ENCODE results near the gene NKX1-2. TPM values are rescaled to one million over a fixed set of nuclear protein-coding genes. Genes with fewer than 3 reads are reported as not detected.
"Not testable (repeated sequence)": the region's sequence is repeated elsewhere in the genome, so short reads cannot be mapped to it uniquely, and the experiment has no call there.

NKX1-2 gene
- total RNA-seq, 2 donors from 2014 or later = not detected

DNA sequence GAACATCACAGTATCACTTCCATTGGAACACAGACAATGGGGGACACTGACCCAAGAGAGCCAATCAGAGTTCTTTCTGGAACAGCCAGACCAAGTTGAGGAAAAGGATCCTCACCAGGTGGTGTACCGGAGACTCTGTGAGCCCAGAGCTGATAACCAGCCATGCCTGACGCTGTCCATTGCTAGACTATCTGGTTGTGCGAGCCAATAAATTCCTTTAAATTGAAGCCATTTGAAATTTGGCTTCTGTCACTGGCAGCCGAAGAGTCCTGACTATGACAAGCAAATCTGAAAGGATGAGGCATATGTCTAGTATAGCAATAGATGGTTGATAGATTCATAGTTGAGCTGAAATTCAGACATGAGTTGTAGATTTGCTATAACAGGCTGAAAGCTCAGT lies 8.6 kb upstream of the NKX1-2 start:
- DNase-seq = no peak
- ATAC-seq = no peak
- intact Hi-C loops (cut with DNase I) = no loop called here

DNA sequence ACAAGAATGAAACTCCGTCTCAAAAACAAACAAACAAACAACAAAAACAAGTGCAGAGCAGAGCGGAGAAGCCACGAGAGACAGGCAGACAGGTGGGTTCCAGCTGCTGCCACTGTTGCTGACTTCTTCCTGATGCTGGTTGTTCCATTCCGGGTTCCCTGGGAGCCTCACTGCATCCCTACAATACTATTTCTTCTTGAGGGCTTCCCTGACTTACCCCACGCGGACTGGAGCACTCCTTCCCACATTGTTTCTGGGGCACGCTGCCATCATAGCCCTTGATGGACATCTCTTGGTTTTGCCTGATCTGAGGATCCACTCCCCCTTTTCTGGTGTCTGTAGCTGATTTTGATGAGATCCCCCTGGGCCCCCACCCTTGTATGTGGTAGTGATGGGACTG lies 5.6 kb upstream of the NKX1-2 start:
- intact Hi-C loops (cut with DNase I) = no loop called here
- DNase-seq (no peak), ATAC-seq (no peak)

DNA sequence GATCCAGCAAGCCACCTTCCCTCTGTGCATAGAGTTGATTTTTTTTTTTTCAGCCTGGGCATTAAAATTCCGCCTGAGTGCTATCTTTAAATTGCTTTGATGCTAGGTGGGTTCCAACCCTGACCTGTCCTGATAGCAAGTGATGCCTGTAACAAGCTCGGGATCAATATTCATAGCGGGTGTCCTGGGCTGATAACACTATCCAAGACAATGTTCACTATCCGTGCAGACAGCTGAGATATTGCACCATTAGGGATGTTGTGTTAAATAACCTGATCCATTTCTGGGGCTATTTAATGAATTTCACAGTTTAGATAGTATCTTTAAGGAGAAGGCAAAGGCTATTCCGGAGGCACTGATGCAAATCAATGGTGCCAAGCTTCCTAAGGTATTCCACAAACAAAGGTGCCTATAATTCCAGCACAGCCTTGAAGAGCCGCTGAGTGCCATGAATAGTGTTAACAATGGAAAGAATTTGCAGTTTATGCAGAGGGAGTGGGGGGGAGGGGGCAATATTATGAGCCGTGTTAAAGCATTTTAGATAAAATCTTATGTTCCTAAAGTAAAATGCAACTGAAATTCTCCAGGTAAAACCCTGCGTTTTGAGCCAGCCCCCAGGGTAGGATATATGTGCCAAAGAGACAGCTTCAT lies 4.2 kb upstream of the NKX1-2 start:
- DNase-seq (no peak), ATAC-seq (no peak)
- intact Hi-C loops (cut with DNase I) = no loop called here

DNA sequence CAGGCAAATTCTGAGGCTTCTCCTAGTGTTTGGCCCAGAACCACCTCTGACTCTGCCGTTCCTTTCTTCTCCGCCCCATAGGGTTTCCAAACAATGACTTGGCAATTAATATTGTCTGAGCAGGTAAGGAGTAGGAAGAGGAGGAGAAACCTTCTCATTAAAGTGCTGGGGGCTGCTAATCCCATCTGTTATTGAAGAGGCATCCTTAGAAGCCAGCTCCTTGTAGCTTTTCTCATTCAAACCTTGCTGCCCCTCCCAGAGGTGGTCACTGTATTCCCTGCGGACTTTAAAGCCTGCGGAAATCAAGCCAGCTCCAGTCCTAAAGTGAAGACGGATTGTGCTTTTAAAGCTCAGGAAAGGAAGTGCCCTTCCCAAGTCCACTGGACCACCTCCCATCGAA lies 1.4 kb upstream of the NKX1-2 start:
- ATAC-seq (no peak), DNase-seq (no peak)
- intact Hi-C loops (cut with DNase I) = no loop called here

DNA sequence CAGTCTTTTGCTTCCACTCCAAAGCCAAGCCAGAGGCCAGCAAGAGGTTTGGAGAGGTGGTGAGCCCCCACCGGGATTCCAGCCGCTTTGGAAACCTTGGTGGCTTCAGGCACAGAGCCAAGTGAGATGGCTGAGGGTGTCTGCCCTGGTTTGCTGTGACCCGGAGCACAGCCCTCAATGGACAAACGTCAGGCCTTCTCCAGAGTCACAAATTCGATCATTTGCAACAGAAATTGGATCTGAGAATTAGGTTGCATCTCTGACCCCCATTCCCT lies 885 bp upstream of the NKX1-2 start:
- ATAC-seq (no peak), DNase-seq (no peak)
- intact Hi-C loops (cut with DNase I) = no loop called here

DNA sequence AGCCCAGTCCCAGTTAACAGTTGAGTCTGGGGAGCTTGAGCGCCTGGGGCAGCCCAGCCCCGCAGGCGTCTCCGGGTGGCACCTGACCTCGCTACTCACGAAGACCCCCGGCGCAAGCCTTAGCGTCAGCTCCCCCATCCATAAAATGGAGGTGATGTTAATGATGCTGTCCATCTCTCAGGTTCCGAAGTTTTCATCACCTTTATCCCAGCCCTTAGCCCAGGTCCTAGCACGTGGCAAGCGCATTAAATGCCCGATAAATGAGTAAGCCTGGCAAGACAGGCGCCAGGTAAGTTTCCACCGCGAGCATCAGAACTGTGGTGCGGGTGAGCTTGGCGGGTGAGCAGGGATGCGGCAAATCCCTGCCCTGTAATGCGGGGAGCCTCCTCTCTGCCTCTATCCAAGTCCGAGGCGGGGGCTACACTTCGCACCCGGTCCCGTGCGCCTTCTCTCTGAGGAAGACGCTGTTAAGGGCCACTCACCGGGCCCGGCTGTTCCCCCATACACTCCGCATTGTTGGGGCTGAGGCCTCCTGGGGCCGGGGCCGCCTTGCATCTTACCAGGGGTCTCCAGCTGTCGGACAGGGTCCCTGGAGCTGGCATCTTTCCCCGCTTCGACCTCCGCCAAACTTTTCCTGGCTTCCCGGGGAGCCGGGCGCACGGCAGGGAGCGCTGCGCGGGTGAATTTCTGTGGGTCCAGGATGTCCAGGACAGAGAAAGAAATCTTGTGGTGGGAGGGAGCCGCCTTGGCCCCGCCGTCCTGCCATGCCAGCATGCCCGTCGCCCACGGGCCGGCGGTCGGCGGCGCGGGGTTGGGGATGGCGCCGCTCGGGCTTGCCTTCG lies 444 bp downstream of the NKX1-2 start:
- no peak for DNase-seq
- ATAC-seq = no peak
- intact Hi-C loops (cut with DNase I) = no loop called here

DNA sequence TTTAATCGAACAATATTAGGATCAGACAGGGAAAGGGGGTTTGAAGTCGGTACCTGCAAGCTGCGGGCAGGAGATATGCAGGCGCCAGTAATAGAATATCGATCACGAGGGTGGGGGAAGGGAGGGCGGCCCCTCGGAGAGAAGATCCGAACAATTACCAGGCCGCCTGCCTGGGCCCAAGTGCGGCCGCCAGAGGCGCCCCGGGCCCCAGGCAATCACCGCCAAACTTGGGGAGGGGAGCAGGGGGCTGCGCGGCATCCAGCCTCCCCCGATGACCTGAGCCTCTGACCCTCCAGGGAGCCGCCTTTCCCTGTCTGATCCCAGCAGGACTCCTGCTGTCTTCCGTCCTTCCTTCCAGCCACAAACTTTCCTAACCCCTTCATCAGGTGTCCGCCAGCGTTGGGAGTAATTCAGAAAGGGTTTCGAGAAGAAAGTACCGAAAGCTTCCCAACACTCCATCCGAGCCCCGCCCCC lies 1.1 kb downstream of the NKX1-2 start:
- intact Hi-C loops (cut with DNase I) = no loop called here
- no peak for DNase-seq
- ATAC-seq = no peak

DNA sequence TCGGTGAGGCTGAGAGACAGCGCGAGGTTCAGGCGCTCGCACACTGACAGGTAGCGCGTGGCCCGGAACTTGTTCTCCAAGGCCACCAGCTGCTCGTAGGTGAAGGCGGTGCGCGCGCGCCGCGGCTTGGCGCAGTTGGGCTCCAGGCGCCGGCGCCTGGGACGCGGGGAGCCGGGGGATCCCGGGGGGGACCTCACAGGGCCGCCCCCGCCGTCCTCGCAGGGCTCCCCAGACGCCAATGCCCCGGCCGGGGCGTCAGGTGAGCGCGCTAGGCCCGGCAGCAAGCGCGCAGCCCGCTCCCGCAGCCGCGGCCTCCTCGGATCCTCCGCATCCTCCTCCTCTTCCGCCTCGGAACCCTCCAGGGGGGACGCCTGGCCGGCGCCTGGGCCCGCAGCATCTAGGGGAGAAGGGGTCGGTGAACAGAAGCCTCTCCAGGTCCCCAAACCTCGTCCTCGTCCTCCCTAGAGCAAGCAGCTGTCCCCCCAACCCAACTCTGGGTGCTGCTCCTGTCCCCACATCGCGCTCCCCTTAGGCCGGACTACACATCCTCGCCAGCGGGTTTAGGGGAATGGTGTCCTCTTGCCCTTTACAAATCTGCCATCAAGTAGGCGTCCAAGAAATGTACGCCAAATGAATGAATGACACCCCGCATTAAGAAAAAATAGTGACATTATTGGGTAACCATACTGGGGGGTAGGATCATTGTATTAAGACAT lies 1.9 kb downstream of the NKX1-2 start:
- DNase-seq (no peak), ATAC-seq (no peak)

DNA sequence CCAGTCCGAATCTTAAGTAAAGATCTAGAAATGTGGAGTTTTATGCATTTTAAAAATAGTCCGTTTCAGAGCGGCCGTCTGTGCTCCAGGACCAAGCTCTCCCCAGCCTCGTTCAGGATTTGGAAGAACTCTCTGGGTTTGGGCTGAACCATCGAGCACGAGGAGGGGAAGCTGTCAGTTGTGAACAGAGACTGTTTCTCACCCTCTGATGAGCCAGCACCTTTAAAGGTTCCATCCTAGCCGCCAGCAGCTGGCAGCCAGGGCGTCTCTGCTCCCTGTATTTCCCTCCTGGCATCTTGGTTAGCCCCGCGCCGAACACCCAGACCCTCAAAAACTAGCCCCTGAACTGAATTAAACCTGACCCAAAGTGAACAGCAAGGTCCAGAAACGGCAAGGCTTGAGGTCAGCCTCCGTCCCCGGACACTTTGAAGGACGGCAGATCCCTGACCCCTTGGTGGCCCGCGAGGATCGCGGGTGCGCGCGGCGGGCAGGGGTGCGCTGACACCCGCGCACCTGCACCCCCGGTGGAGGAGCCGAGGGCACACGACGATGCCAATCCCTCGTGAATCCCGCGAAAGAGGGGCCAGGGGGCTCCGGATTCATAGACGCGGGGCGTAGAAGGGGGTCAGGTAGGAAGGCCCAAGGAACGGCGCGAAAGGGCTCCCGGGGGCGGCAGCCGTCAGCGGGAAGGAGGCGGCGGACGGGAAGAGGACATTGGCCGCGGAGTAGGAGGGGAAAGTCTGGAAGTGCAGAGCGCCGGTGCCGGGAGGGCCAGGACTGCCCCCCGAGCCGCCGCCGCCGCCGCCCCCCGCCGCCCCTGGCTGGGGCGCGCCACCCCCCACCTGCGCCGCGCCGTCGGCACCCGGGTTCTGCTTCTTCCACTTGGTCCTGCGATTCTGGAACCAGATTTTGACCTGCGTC lies 2.7 kb downstream of the NKX1-2 start:
- no peak for DNase-seq
- intact Hi-C loops (cut with DNase I) = no loop called here

More for the DNA sequence above, 1.9 kb downstream of the NKX1-2 start:
- intact Hi-C loops (cut with DNase I) = no loop called here

DNA sequence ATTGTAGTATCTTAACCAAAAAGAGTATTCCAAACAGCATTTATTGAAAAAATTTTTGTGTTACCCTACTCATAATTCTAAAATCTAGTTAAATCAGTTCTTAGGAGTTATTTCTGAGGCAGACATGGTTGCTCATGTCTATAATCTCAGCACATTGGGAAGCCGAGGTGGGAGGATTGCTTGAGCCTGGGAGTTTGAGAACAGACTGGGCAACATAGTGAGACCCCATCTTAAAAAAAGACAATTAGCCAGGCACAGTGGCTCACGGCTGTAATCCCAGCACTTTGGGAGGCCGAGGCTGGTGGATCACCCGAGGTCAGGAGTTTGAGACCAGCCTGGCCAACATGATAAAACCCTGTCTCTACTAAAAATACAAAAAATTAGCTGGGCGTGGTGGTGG lies 8.1 kb downstream of the NKX1-2 start:
- DNase-seq; intact Hi-C loops (cut with DNase I); ATAC-seq: not testable (repeated sequence)

More for the DNA sequence above, 2.7 kb downstream of the NKX1-2 start:
- no peak for ATAC-seq

DNA sequence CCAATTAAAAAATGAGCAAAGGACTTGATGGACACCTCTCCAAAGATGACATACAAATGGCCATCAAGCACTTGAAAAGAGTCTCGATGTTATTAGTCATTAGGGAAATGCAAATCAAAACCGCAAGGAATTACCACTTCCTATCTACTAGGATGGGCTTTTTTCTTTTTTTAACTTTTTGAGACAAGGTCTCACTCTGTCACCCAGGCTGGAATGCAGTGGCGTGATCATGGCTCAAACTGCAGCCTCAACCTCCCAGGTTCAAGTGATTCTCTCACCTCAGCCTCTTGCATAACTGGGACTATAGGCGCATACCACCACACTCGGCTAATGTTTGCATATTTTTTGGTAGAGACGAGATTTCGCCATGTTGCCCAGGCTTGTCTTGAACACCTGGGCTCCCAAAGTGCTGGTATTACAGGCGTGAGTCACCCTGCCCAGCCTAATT lies 13.6 kb downstream of the NKX1-2 start:
- intact Hi-C loops (cut with DNase I) = no loop called here
- ATAC-seq (no peak), DNase-seq (no peak)

DNA sequence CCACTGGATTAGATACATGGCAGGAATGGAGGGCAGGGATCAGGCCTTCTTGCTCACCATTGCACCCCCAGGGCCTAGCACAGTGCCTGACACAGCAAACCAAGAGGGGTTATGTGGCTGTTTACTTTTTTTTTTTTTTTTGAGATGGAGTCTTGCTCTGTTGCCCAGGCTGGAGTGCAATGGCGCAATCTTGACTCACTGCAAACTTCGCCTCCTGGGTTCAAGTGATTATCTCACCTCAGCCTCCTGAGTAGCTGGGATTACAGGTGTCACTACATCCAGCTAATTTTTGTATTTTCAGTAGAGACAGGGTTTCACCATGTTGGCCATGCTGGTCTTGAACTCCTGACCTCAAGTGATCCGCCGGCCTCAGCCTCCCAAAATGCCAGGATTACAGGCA lies 14.2 kb downstream of the NKX1-2 start:
- intact Hi-C loops (cut with DNase I); ATAC-seq: not testable (repeated sequence)

DNA sequence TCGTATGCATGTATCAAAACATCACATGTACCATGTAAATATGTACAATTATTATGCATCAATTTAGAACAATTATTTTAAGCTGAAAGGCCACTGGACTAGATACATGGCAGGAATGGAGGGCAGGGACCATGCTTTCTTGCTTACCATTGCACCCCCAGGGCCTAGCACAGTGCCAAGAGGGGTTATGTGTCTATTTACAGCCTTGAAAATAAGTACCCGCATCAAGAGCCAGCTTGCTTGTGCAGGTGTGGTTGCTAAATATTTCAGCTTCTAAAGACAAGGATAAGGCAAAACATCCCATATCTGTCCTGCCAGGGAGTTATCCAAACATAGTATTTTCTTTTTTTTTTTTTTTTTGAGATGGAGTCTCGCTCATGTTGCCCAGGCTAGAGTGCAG lies 16.4 kb downstream of the NKX1-2 start:
- DNase-seq (no peak), ATAC-seq (no peak)
- intact Hi-C loops (cut with DNase I) = no loop called here

More for the DNA sequence above, 14.2 kb downstream of the NKX1-2 start:
- DNase-seq = not testable (repeated sequence)

DNA sequence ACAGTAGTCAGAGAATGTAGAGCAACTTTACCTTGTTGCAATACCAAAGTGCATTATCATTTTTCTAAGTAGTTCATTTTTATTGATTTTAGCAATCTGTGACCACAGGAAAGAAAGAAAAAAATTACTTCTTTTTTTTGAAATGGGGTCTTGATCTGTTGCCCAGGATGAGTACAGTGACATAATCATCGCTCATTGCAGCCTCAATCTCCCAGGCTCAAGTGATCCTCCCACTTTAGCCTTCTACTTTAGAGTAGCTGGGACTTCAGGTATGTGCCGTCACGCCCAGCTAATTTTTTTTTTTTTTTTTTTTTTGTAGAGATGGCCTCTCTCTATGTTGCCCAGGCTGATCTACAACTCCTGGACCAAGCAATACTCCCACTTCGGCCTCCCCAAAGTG lies 19.8 kb downstream of the NKX1-2 start:
- DNase-seq (no peak), ATAC-seq (no peak)
- intact Hi-C loops (cut with DNase I) = no loop called here

DNA sequence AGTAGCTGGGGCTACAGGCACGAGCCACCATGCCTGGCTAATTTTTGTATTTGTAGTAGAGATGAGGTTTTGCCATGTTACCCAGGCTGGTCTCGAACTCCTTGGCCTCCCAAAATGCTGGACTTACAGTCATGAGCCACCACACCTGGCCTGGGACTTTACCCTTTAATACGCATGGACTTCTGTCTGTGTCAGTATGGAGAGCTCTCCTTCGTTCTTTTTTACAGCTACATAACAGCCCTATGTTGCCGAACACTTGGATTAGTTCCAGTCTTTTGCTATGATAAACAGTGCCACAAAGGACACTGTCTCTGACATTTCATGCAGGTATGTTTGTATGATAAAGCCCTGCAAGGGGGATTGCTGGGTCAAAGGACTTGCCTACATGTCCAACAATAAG lies 20.3 kb downstream of the NKX1-2 start:
- intact Hi-C loops (cut with DNase I) = no loop called here
- ATAC-seq (no peak), DNase-seq (no peak)

DNA sequence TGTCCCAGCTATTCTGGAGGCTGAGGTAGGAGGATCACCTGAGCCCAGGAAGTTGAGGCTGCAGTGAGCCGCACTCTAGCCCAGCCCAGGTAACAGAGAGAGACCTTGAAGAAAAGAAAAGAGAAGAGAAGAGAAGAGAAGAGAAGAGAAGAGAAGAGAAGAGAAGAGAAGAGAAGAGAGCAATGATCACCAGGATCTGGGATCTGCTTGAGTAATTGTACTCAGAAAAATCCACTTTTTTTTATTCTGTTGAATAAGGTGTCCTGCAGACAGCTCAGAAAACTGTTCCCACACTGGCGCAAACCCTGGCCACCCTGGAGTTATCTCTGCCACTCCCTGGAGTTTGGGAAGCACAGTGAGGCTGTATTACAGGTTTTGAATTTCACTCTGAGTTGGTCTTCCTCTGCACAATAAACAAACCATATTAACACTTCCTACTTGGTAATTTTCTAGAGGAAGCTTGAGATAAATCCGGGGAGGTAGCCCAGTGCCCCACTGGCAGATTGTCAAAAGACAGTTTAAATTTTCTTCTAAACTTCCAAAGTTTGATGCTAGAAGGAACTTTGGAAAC lies 21.5 kb downstream of the NKX1-2 start:
- intact Hi-C loops (cut with DNase I) = no loop called here
- DNase-seq (no peak), ATAC-seq (no peak)

DNA sequence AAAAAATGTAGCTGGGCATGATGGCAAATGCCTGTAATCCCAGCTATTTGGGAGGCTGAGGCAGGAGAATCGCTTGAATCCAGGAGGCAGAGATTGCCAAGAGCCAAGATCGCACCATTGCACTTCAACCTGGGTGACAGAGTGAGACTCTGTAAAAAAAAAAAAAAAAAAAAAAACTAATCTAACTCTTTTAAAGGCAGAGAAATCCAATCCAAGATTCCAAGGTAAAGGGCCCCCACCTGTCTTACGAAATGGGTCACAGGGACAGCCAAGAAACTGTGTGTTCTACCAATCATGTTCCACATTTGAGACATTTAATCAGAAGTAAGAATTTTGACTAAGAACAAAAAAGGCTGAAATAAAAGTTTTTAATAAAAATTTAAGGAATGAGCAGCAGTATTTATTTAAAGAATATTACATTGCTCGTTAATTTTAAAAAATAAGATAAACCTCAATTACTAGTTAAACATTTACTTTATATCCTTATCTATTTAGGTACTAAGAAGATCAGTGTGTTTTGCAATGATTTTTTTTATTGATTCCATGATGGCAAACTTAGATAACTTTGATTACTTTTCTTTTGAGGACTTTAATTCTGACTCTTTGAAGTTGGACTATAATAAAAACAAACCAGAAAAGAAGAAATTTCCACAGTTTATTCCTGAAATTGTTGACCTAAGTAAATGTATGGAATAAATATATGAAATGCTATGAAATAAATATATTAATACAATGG lies 24.4 kb downstream of the NKX1-2 start:
- intact Hi-C loops (cut with DNase I) = no loop called here
- ATAC-seq (no peak), DNase-seq (no peak)

DNA sequence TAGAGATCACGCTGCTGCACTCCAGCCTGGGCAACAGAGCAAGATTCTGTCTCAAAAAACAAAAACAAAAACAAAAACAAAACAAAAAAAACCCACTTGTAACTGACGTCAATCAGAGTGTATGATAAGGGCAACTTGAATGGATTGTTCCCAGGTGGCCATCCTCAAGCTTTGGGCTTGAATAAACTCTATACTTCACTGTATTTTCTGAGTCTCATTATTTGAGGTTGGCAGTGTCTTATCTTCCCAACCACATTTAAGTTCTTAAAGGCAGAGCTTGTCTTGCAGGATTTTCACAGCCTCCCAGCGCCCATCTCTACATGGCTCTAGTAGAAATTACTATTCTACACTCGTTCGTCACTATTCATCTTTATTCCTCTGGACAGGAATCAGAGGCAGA lies 26.0 kb downstream of the NKX1-2 start:
- intact Hi-C loops (cut with DNase I) = no loop called here
- no peak for DNase-seq
- no peak for ATAC-seq

Data from left cardiac atrium (tissue), 4 donors.